GM19324 (cell line): ENCODE results near the gene CDKN2B.

Source experiments
- ATAC-seq: cut with Tn5 transposase; IDR thresholded peaks from one replicate; pipeline ENCODE4 v1.9.1; 2021; ENCODE audit warnings: mild to moderate bottlenecking, moderate library complexity; ENCODE audit not compliant: unreplicated experiment, low FRiP score

The CDKN2B gene

GRCh38 chr9:21995666-21996398, 13.3 kb downstream of the CDKN2B start:
- peak; percentile 34 for ATAC-seq

GRCh38 chr9:21995006-21995665, 14.0 kb downstream of the CDKN2B start:
- peak; percentile 88 for ATAC-seq

- peak; percentile 56 for ATAC-seq
These were observed 14.5 kb downstream of the CDKN2B start, which contains the start of gene CDKN2B-AS1 for GRCh38 chr9:21994556-21995005. Gene CDKN2B-AS1 (plus strand): TSS chr9:21994791.

GRCh38 chr9:21993893-21994555, 15.1 kb downstream of the CDKN2B start, which contains the start of gene CDKN2A:
Gene CDKN2A (minus strand): TSS chr9:21994392.
- peak; percentile 57 for ATAC-seq

- no peak for ATAC-seq
These were observed 16.1 kb downstream of the CDKN2B start for GRCh38 chr9:21993007-21993406.

GRCh38 chr9:21991072-21991959, 17.8 kb downstream of the CDKN2B start:
- ATAC-seq = no peak

- no peak for ATAC-seq
These were observed 19.5 kb downstream of the CDKN2B start for GRCh38 chr9:21989440-21990189.

- ATAC-seq = no peak
These were observed 20.8 kb downstream of the CDKN2B start for GRCh38 chr9:21988056-21988990.

- ATAC-seq = no peak
These were observed 23.0 kb downstream of the CDKN2B start for GRCh38 chr9:21985964-21986667.

GRCh38 chr9:21984101-21984500, 25.0 kb downstream of the CDKN2B start:
- no peak for ATAC-seq

- no peak for ATAC-seq
These were observed 25.6 kb downstream of the CDKN2B start for GRCh38 chr9:21983561-21983935.

GRCh38 chr9:21982861-21983560, 26.1 kb downstream of the CDKN2B start:
- no peak for ATAC-seq

- ATAC-seq = no peak
These were observed 26.7 kb downstream of the CDKN2B start for GRCh38 chr9:21982391-21982790.

- ATAC-seq = no peak
These were observed 32.7 kb downstream of the CDKN2B start for GRCh38 chr9:21976334-21976875.

GRCh38 chr9:21974722-21975409, 34.2 kb downstream of the CDKN2B start:
- ATAC-seq = peak; percentile 78

- ATAC-seq = no peak
These were observed 34.8 kb downstream of the CDKN2B start for GRCh38 chr9:21974343-21974721.

GRCh38 chr9:21972361-21972760, 36.7 kb downstream of the CDKN2B start:
- no peak for ATAC-seq
